Middle frontal gyrus (tissue), 1 donor: ENCODE measurements around the gene ARAP1.

Experiments
- DNase-seq: peaks from one replicate; pipeline ENCODE4 v3.0.0-alpha.2; 2015; ENCODE audit warnings: low spot score; ENCODE audit errors: extremely low spot score

Gene ARAP1

GRCh38 chr11:72642043-72642883 lies 109.9 kb downstream of the ARAP1 start:
- DNase-seq: no peak

DNA sequence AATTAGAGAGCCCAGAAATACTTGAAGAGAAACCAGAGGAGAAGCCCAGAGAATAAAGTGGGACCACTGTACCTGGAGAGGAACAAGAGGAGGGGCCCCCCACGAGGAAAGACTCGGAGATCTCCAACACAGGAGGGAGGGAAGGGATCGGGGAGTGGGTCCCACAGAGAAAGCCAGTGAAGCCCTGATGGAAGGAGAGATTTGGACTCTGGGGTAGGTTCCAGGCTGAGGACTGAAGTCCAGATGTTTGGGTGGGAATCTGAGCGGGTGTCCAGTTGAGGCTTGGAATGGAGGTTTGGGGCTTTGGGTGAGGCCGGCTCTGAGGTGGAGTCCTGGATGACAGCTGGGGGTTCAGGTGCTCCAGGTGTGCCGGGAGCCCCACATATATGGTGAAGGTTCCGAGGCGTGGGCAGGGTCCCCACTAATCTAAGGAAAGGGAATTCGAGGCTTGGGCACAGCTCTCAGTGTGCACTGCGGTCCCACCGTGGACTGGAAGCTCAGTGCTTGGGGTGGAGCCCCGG lies 110.6 kb downstream of the ARAP1 start:
- no peak for DNase-seq

GRCh38 chr11:72639502-72640375 lies 112.5 kb downstream of the ARAP1 start:
- no peak for DNase-seq

DNA sequence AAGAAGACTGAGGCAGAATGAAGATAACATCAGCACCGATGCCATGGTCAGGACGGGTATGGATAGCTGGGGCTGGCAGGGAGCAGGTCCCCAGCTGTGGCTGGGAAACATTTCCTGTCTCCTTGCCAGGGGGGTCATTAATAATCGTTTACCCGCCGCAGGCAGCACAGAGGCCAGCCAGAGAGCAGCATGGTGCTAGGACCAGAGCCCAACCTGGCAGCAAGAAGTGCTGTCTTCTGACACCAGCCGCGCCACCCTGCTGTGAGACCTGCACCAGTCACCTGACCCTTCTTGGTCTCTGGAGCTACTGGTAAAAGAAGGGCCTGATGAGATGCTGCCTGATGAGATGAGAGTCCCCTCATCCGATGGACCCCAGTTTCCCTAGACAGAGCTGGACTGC lies 114.3 kb downstream of the ARAP1 start:
- no peak for DNase-seq

GRCh38 chr11:72637198-72637597 lies 115.0 kb downstream of the ARAP1 start:
- DNase-seq: no peak

DNA sequence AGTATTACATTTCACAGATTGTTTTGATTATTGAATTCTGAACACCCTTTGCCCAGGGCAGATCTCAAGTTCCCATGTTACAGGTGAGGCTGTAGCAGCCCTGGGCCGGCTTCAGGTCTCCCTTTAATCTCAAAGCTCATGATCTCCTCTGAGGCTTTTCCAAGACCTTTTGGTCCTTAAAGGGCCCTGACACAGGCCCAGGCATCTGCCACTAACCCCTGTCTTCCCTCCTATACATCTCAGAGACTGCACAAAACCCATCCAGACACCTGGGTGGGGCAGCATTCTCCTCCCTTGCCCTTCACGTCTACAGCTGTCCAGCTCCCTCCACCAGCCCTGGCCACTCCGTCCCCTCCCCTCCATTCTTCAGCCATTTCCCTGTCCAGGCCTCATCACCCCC lies 115.8 kb downstream of the ARAP1 start:
- DNase-seq: no peak

DNA sequence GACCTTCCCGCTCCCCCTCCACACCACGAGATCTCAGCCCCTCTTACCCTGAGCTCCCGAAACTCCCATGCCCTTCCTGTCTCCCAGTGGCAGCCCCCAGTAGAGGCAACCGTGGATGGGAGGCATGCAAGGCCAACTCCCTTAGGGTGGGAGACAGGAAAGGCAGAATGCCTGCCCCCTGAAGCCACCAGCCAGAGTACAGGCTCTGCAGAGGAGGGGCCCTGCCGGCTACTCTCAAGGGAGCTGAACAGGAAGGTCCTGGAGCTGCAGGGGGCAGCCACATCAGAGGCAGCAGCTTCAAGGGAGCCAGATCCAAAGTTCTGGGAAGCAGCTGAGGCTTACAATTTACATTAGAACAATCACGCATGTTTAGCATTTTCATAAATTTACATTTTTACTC lies 116.3 kb downstream of the ARAP1 start:
- DNase-seq: no peak

GRCh38 chr11:72635309-72635915 lies 116.8 kb downstream of the ARAP1 start:
- DNase-seq: no peak
